DMS153 treated with DMSO at 0.1 percent for 48 hours (cell line): ENCODE measurements around the gene OR1F1.
"Not testable (repeated sequence)": the region's sequence is repeated elsewhere in the genome, so short reads cannot be mapped to it uniquely, and the experiment has no call there.

Source experiments
- DNase-seq: peaks from one replicate; lab custom pipeline; 2025; ENCODE audit not compliant: unreplicated experiment; lab: John Stamatoyannopoulos, UW

The OR1F1 gene

GRCh38 chr16:3173892-3174617 lies 13.9 kb upstream of the OR1F1 start:
- no peak for DNase-seq

- no peak for DNase-seq
These were observed 13.3 kb upstream of the OR1F1 start for GRCh38 chr16:3174618-3175148.

- DNase-seq: no peak
These were observed 12.6 kb upstream of the OR1F1 start for GRCh38 chr16:3175157-3176093.

GRCh38 chr16:3179651-3180050 lies 8.4 kb upstream of the OR1F1 start:
- no peak for DNase-seq

GRCh38 chr16:3180445-3180878 lies 7.5 kb upstream of the OR1F1 start:
- DNase-seq: no peak

GRCh38 chr16:3182293-3182607 lies 5.8 kb upstream of the OR1F1 start:
- DNase-seq: not testable (repeated sequence)

GRCh38 chr16:3182608-3183444 lies 5.2 kb upstream of the OR1F1 start:
- no peak for DNase-seq

- no peak for DNase-seq
These were observed 4.4 kb upstream of the OR1F1 start for GRCh38 chr16:3183445-3184139.

- DNase-seq: no peak
These were observed 886 bp upstream of the OR1F1 start for GRCh38 chr16:3186946-3187690.

GRCh38 chr16:3188675-3188924 lies 596 bp downstream of the OR1F1 start:
- DNase-seq: no peak

GRCh38 chr16:3188925-3189825 lies 1.2 kb downstream of the OR1F1 start:
- no peak for DNase-seq

- DNase-seq: no peak
These were observed 1.9 kb downstream of the OR1F1 start for GRCh38 chr16:3189869-3190268.

GRCh38 chr16:3190949-3191353 lies 2.9 kb downstream of the OR1F1 start:
- no peak for DNase-seq

- no peak for DNase-seq
These were observed 4.5 kb downstream of the OR1F1 start for GRCh38 chr16:3192476-3193019.

- no peak for DNase-seq
These were observed 5.5 kb downstream of the OR1F1 start for GRCh38 chr16:3193221-3194212.

GRCh38 chr16:3194792-3195191 lies 6.8 kb downstream of the OR1F1 start:
- DNase-seq: no peak

- no peak for DNase-seq
These were observed 8.0 kb downstream of the OR1F1 start for GRCh38 chr16:3195975-3196374.
